Naive B cell (primary cell): ENCODE results near the gene LARP6. TPM values are rescaled to one million over a fixed set of nuclear protein-coding genes. Genes with fewer than 3 reads are reported as not detected.
"Not testable (repeated sequence)": the region's sequence is repeated elsewhere in the genome, so short reads cannot be mapped to it uniquely, and the experiment has no call there.

ENCODE experiments used
- ATAC-seq, 2 donors: fragments of 150-1000 bp; cut with Tn5 transposase; 2 replicates each; pipeline ENCODE4 v1.10.0; 2021; ENCODE audit warnings: low read depth in 2 of 2, mild to moderate bottlenecking in 2 of 2, moderate library complexity in 2 of 2
- DNase-seq: peaks from one replicate; pipeline ENCODE4 v3.0.0; 2022
- H3K27ac Mint-ChIP-seq, 6 donors: one replicate each; pipeline ENCODE4 v1.8.0; 2020 to 2022; ENCODE audit warnings: mild to moderate bottlenecking in 6 of 6, mixed read lengths in 6 of 6, moderate library complexity in 5 of 6, inconsistent platforms in 2 of 6
- H3K27me3 Mint-ChIP-seq, 3 donors: one replicate each; pipeline ENCODE4 v1.8.0; 2021 to 2022; ENCODE audit warnings: mixed read lengths in 3 of 3, mild to moderate bottlenecking in 1 of 3
- H3K36me3 Mint-ChIP-seq, 2 donors: one replicate each; pipeline ENCODE4 v1.8.0; 2020 to 2022; ENCODE audit warnings: mixed read lengths in 2 of 2, inconsistent platforms in 1 of 2, mild to moderate bottlenecking in 1 of 2
- H3K4me1 Mint-ChIP-seq, 3 donors: one replicate each; pipeline ENCODE4 v1.8.0; 2020 to 2022; ENCODE audit warnings: mixed read lengths in 3 of 3, inconsistent platforms in 1 of 3, mild to moderate bottlenecking in 1 of 3, moderate library complexity in 1 of 3
- H3K4me3 Mint-ChIP-seq, 8 donors: one replicate each; pipeline ENCODE4 v1.8.0; 2020 to 2022; ENCODE audit warnings: mild to moderate bottlenecking in 8 of 8, mixed read lengths in 8 of 8, moderate library complexity in 8 of 8, inconsistent platforms in 2 of 8
- H3K9me3 Mint-ChIP-seq, 7 donors: one replicate each; pipeline ENCODE4 v1.8.0; 2020 to 2022; ENCODE audit warnings: mixed read lengths in 7 of 7, mild to moderate bottlenecking in 5 of 7, inconsistent platforms in 2 of 7, moderate library complexity in 1 of 7
- polyA plus RNA-seq, 6 donors: library from polyadenylated mRNA; unstranded; fragments of 300-500 nt; fragmentation: Illumina TruSeq; gene quantifications; one replicate each; pipeline ENCODE4 v1.2.3, GENCODE V29; 2021; ENCODE audit warnings: low read depth in 6 of 6

Gene LARP6
- polyA plus RNA-seq, 6 donors from 2014 or later, result not detected

- Mint-ChIP-seq H3K4me3 (no peak overlapping the region), H3K9me3 (no peaks in the 10 kb centered on the region), H3K4me1 (peaks cover 11 to 20% (median 12%) of the 10 kb centered on the region in 3 donors), H3K36me3 (no peaks in the 10 kb centered on the region), H3K27me3 (peaks cover 0 to 12% (median 12%) of the 10 kb centered on the region in 3 donors), H3K27ac (no peak overlapping the region)
- ATAC-seq, result no peak
- DNase-seq, result no peak
Observed at GRCh38 chr15:70810916-70811578, 42.9 kb downstream of the LARP6 start.

GRCh38 chr15:70806992-70807712 is 46.8 kb downstream of the LARP6 start:
- peaks cover 11 to 19% (median 11%) of the 10 kb centered on the region in 3 donors for H3K4me1 Mint-ChIP-seq
- DNase-seq (no peak), ATAC-seq (no peak)
- peaks cover 4 to 12% (median 7%) of the 10 kb centered on the region in 3 donors for H3K27me3 Mint-ChIP-seq
- peak overlapping the region in 3 of 6 donors; percentile 9 to 57 (median 51) for H3K27ac Mint-ChIP-seq
- H3K36me3 Mint-ChIP-seq, result no peaks in the 10 kb centered on the region
- no peaks in the 10 kb centered on the region for H3K9me3 Mint-ChIP-seq
- peak overlapping the region in 1 of 8 donors; percentile 75 for H3K4me3 Mint-ChIP-seq

- peak overlapping the region in 1 of 8 donors; percentile 17 for H3K4me3 Mint-ChIP-seq
- H3K4me1 Mint-ChIP-seq, result peaks cover 9 to 15% (median 11%) of the 10 kb centered on the region in 3 donors
- H3K36me3 Mint-ChIP-seq, ATAC-seq, DNase-seq, H3K27me3 Mint-ChIP-seq, H3K9me3 Mint-ChIP-seq: not testable (repeated sequence)
- peak overlapping the region in 1 of 6 donors; percentile 38 for H3K27ac Mint-ChIP-seq
Observed at GRCh38 chr15:70804388-70804787, 49.6 kb downstream of the LARP6 start.

GRCh38 chr15:70802629-70803028 is 51.3 kb downstream of the LARP6 start:
- peaks cover 9 to 14% (median 11%) of the 10 kb centered on the region in 3 donors for H3K4me1 Mint-ChIP-seq
- H3K9me3 Mint-ChIP-seq, result no peaks in the 10 kb centered on the region
- ATAC-seq (no peak), DNase-seq (no peak)
- H3K4me3 Mint-ChIP-seq, result no peak overlapping the region
- no peaks in the 10 kb centered on the region for H3K36me3 Mint-ChIP-seq
- H3K27me3 Mint-ChIP-seq, result peaks cover 0 to 9% (median 7%) of the 10 kb centered on the region in 3 donors
- H3K27ac Mint-ChIP-seq, result peak overlapping the region in 1 of 6 donors; percentile 44

GRCh38 chr15:70801109-70801508 is 52.8 kb downstream of the LARP6 start:
- no peak for DNase-seq
- Mint-ChIP-seq H3K27me3 (peaks cover 0 to 12% (median 7%) of the 10 kb centered on the region in 3 donors), H3K4me1 (no peaks in the 10 kb centered on the region), H3K27ac (no peak overlapping the region), H3K36me3 (no peaks in the 10 kb centered on the region), H3K9me3 (no peaks in the 10 kb centered on the region), H3K4me3 (no peak overlapping the region)
- no peak for ATAC-seq

- peaks cover under 1 to 12% (median 9%) of the 10 kb centered on the region in 3 donors for H3K27me3 Mint-ChIP-seq
- ATAC-seq, result no peak
- no peak overlapping the region for H3K27ac Mint-ChIP-seq
- no peak for DNase-seq
- no peaks in the 10 kb centered on the region for H3K4me1 Mint-ChIP-seq
- no peaks in the 10 kb centered on the region for H3K36me3 Mint-ChIP-seq
- no peak overlapping the region for H3K4me3 Mint-ChIP-seq
- no peaks in the 10 kb centered on the region for H3K9me3 Mint-ChIP-seq
Observed at GRCh38 chr15:70799667-70800450, 54.1 kb downstream of the LARP6 start.

- no peaks in the 10 kb centered on the region for H3K4me1 Mint-ChIP-seq
- H3K4me3 Mint-ChIP-seq, result no peak overlapping the region
- no peaks in the 10 kb centered on the region for H3K9me3 Mint-ChIP-seq
- H3K36me3 Mint-ChIP-seq, result no peaks in the 10 kb centered on the region
- peaks cover 12 to 19% (median 15%) of the 10 kb centered on the region in 3 donors for H3K27me3 Mint-ChIP-seq
- H3K27ac Mint-ChIP-seq, result no peak overlapping the region
- ATAC-seq (no peak), DNase-seq (no peak)
Observed at GRCh38 chr15:70797464-70797863, 56.5 kb downstream of the LARP6 start.

- Mint-ChIP-seq H3K36me3 (no peaks in the 10 kb centered on the region), H3K27ac (no peak overlapping the region), H3K4me1 (no peaks in the 10 kb centered on the region), H3K4me3 (no peak overlapping the region), H3K27me3 (peaks cover 15 to 19% (median 18%) of the 10 kb centered on the region in 3 donors), H3K9me3 (no peaks in the 10 kb centered on the region)
- DNase-seq (no peak), ATAC-seq (no peak)
Observed at GRCh38 chr15:70796516-70797310, 57.2 kb downstream of the LARP6 start.

- Mint-ChIP-seq H3K36me3 (no peaks in the 10 kb centered on the region), H3K27ac (no peak overlapping the region), H3K4me1 (no peaks in the 10 kb centered on the region), H3K27me3 (peaks cover 15 to 19% (median 16%) of the 10 kb centered on the region in 3 donors), H3K4me3 (no peak overlapping the region), H3K9me3 (no peaks in the 10 kb centered on the region)
- DNase-seq, result no peak
- no peak for ATAC-seq
Observed at GRCh38 chr15:70795311-70795665, 58.7 kb downstream of the LARP6 start.

- no peak overlapping the region for H3K4me3 Mint-ChIP-seq
- H3K9me3 Mint-ChIP-seq, result no peaks in the 10 kb centered on the region
- ATAC-seq (no peak), DNase-seq (no peak)
- H3K4me1 Mint-ChIP-seq, result no peaks in the 10 kb centered on the region
- H3K27me3 Mint-ChIP-seq, result peaks cover 10 to 19% (median 15%) of the 10 kb centered on the region in 3 donors
- no peaks in the 10 kb centered on the region for H3K36me3 Mint-ChIP-seq
- H3K27ac Mint-ChIP-seq, result no peak overlapping the region
Observed at GRCh38 chr15:70794596-70795310, 59.2 kb downstream of the LARP6 start.

- H3K27ac Mint-ChIP-seq, result no peak overlapping the region
- H3K4me3 Mint-ChIP-seq, result no peak overlapping the region
- no peaks in the 10 kb centered on the region for H3K36me3 Mint-ChIP-seq
- H3K4me1 Mint-ChIP-seq, result no peaks in the 10 kb centered on the region
- DNase-seq (no peak), ATAC-seq (no peak)
- H3K9me3 Mint-ChIP-seq, result no peaks in the 10 kb centered on the region
- H3K27me3 Mint-ChIP-seq, result peaks cover 9 to 19% (median 15%) of the 10 kb centered on the region in 3 donors
Observed at GRCh38 chr15:70793694-70794093, 60.3 kb downstream of the LARP6 start.

GRCh38 chr15:70792171-70792573 is 61.8 kb downstream of the LARP6 start:
- H3K27ac Mint-ChIP-seq, result no peak overlapping the region
- ATAC-seq (no peak), DNase-seq (no peak)
- no peaks in the 10 kb centered on the region for H3K9me3 Mint-ChIP-seq
- no peaks in the 10 kb centered on the region for H3K36me3 Mint-ChIP-seq
- H3K4me3 Mint-ChIP-seq, result no peak overlapping the region
- H3K4me1 Mint-ChIP-seq, result no peaks in the 10 kb centered on the region
- H3K27me3 Mint-ChIP-seq, result peaks cover 13 to 20% (median 19%) of the 10 kb centered on the region in 3 donors
